H9 (cell line): ENCODE data around the gene AP4B1. TPM values are rescaled to one million over a fixed set of nuclear protein-coding genes. Genes with fewer than 3 reads are reported as not detected.

Experiments
- DNase-seq: peaks from one replicate; pipeline ENCODE4 v3.0.0-alpha.2; 2017
- H2AFZ ChIP-seq: one replicate; pipeline ENCODE4 v1.6.1; 2013; ENCODE audit warnings: mild to moderate bottlenecking, low read length, control low read depth, moderate library complexity
- H2AK5ac ChIP-seq: 2 replicates; pipeline ENCODE4 v1.6.1; 2013; ENCODE audit warnings: low read length, control low read depth, mixed read lengths; ENCODE audit not compliant: insufficient read length
- H2BK120ac ChIP-seq: one replicate; pipeline ENCODE4 v1.6.1; 2013; ENCODE audit warnings: low read depth, mild to moderate bottlenecking, low read length, control low read depth, inconsistent platforms; ENCODE audit not compliant: poor library complexity, severe bottlenecking
- H2BK12ac ChIP-seq: 2 replicates; pipeline ENCODE4 v1.6.1; 2013; ENCODE audit warnings: low read length, control low read depth, mixed read lengths, low read depth; ENCODE audit not compliant: insufficient read length
- H2BK15ac ChIP-seq: 2 replicates; pipeline ENCODE4 v1.6.1; 2013; ENCODE audit warnings: low read depth, low read length, control low read depth
- H2BK20ac ChIP-seq: one replicate; pipeline ENCODE4 v1.6.1; 2013; ENCODE audit warnings: low read depth, mild to moderate bottlenecking, low read length, control low read depth, inconsistent platforms; ENCODE audit not compliant: poor library complexity, severe bottlenecking
- H2BK5ac ChIP-seq: 2 replicates; pipeline ENCODE4 v1.6.1; 2013; ENCODE audit warnings: low read length, control low read depth, mixed read lengths; ENCODE audit not compliant: insufficient read length
- H3K14ac ChIP-seq: 2 replicates; pipeline ENCODE4 v1.6.1; 2013; ENCODE audit warnings: low read length, control low read depth; ENCODE audit not compliant: insufficient read depth
- H3K18ac ChIP-seq: 2 replicates; pipeline ENCODE4 v1.6.1; 2013; ENCODE audit warnings: low read depth, mild to moderate bottlenecking, mixed read lengths, low read length, control low read depth; ENCODE audit not compliant: insufficient read length
- H3K23ac ChIP-seq: 2 replicates; pipeline ENCODE4 v1.6.1; 2013; ENCODE audit warnings: low read length, control low read depth, mixed read lengths, low read depth; ENCODE audit not compliant: insufficient read length
- H3K23me2 ChIP-seq: 2 replicates; pipeline ENCODE4 v1.6.1; 2013; ENCODE audit warnings: low read depth, mild to moderate bottlenecking, mixed read lengths, low read length, control low read depth; ENCODE audit not compliant: insufficient read length, poor library complexity, severe bottlenecking
- H3K27ac ChIP-seq: 2 replicates; pipeline ENCODE4 v1.5.1; 2013; ENCODE audit warnings: low read length, control low read depth, mixed read lengths, low read depth; ENCODE audit not compliant: insufficient read length
- H3K27me3 ChIP-seq: 2 replicates; pipeline ENCODE4 v1.6.1; 2013; ENCODE audit warnings: low read length, control low read depth, inconsistent platforms; ENCODE audit not compliant: insufficient read depth
- H3K4ac ChIP-seq: 2 replicates; pipeline ENCODE4 v1.6.1; 2013; ENCODE audit warnings: low read depth, mild to moderate bottlenecking, control low read depth, inconsistent platforms, low read length, moderate library complexity
- H3K4me1 ChIP-seq: 2 replicates; pipeline ENCODE4 v1.6.1; 2013; ENCODE audit warnings: low read length, control low read depth, inconsistent platforms; ENCODE audit not compliant: insufficient read depth
- H3K4me2 ChIP-seq: 2 replicates; pipeline ENCODE4 v1.6.1; 2013; ENCODE audit warnings: low read length, control low read depth, mixed read lengths; ENCODE audit not compliant: insufficient read length, insufficient read depth
- H3K56ac ChIP-seq: 2 replicates; pipeline ENCODE4 v1.6.1; 2013; ENCODE audit warnings: low read depth, mild to moderate bottlenecking, mixed read lengths, low read length, control low read depth; ENCODE audit not compliant: insufficient read length
- H3K79me1 ChIP-seq: 2 replicates; pipeline ENCODE4 v1.6.1; 2013; ENCODE audit warnings: low read depth, mild to moderate bottlenecking, moderate library complexity, low read length, control low read depth, inconsistent platforms; ENCODE audit not compliant: insufficient read depth, poor library complexity, severe bottlenecking
- H3K79me2 ChIP-seq: 2 replicates; pipeline ENCODE4 v1.6.1; 2013; ENCODE audit warnings: low read length, control low read depth, inconsistent platforms; ENCODE audit not compliant: insufficient read depth
- H3K9ac ChIP-seq: 2 replicates; pipeline ENCODE4 v1.6.1; 2013; ENCODE audit warnings: low read length, control low read depth, mixed read lengths; ENCODE audit not compliant: insufficient read length; ENCODE audit errors: extremely low read depth
- H3K9me3 ChIP-seq: one replicate; pipeline ENCODE4 v1.6.1; 2013; ENCODE audit warnings: low read depth, low read length, inconsistent platforms; ENCODE audit not compliant: control insufficient read depth
- H3T11ph ChIP-seq: one replicate; pipeline ENCODE4 v1.6.1; 2013; ENCODE audit warnings: mild to moderate bottlenecking, low read length, control low read depth, inconsistent platforms
- H4K20me1 ChIP-seq: one replicate; pipeline ENCODE4 v1.6.1; 2013; ENCODE audit not compliant: control insufficient read depth, insufficient read length, insufficient read depth
- H4K5ac ChIP-seq: 2 replicates; pipeline ENCODE4 v1.6.1; 2013; ENCODE audit warnings: low read depth, mild to moderate bottlenecking, mixed read lengths, low read length, control low read depth; ENCODE audit not compliant: insufficient read length
- H4K8ac ChIP-seq: replicated peaks from 2 replicates; pipeline ENCODE4 v1.6.1; 2013; ENCODE audit warnings: low read length, control low read depth, mixed read lengths, low read depth; ENCODE audit not compliant: insufficient read length
- H4K91ac ChIP-seq: 2 replicates; pipeline ENCODE4 v1.6.1; 2013; ENCODE audit warnings: low read depth, mild to moderate bottlenecking, moderate library complexity, mixed read lengths, low read length, control low read depth; ENCODE audit not compliant: insufficient read length
- H3K27ac Mint-ChIP-seq, 3 experiments: 2 replicates in 2 of 3; 3 replicates in 1 of 3; pipeline ENCODE4 v1.8.0; 2020 to 2021; ENCODE audit warnings: mixed read lengths in 3 of 3, mild to moderate bottlenecking in 1 of 3, moderate library complexity in 1 of 3
- H3K27me3 Mint-ChIP-seq: 2 replicates; pipeline ENCODE4 v1.8.0; 2021; ENCODE audit warnings: low read depth, mild to moderate bottlenecking, moderate library complexity, mixed read lengths
- H3K36me3 Mint-ChIP-seq, 3 experiments: 2 replicates in 2 of 3; 3 replicates in 1 of 3; pipeline ENCODE4 v1.8.0; 2020 to 2021; ENCODE audit warnings: low read depth in 3 of 3, mixed read lengths in 3 of 3; ENCODE audit not compliant: insufficient read depth in 1 of 3
- H3K4me1 Mint-ChIP-seq, 2 experiments: 2 replicates each; pipeline ENCODE4 v1.8.0; 2020; ENCODE audit warnings: mixed read lengths in 2 of 2
- H3K4me3 Mint-ChIP-seq, 2 experiments: 2 replicates in 1 of 2; 3 replicates in 1 of 2; pipeline ENCODE4 v1.8.0; 2020 to 2021; ENCODE audit warnings: mild to moderate bottlenecking in 2 of 2, mixed read lengths in 2 of 2, moderate library complexity in 1 of 2
- H3K9me3 Mint-ChIP-seq, 2 experiments: 2 replicates in 1 of 2; 3 replicates in 1 of 2; pipeline ENCODE4 v1.8.0; 2020; ENCODE audit warnings: mild to moderate bottlenecking in 2 of 2, mixed read lengths in 2 of 2, moderate library complexity in 1 of 2
- CTCF ChIP-seq: fragments of 200-600 bp; sonication (generic); conservative IDR thresholded peaks from 3 replicates; pipeline ENCODE4 v1.8.0; 2021; ENCODE audit warnings: antibody characterized with exemption, mild to moderate bottlenecking
- WGBS: extraction: QIAGEN DNeasy Blood & Tissue Kit; methylation state at CpG from one replicate; pipeline ENCODE4 v1.1.7; 2013; ENCODE audit warnings: missing lambda C conversion rate, low lambda C conversion rate, mixed read lengths; ENCODE audit not compliant: insufficient read length; ENCODE audit errors: extremely low coverage; 5-methylcytosine and 5-hydroxymethylcytosine counted together
- total RNA-seq: library from RNA; stranded (reverse); gene quantifications from 2 replicates; pipeline ENCODE4 v1.2.1, GENCODE V29; 2021

Gene AP4B1
- total RNA-seq, 1 experiment from 2014 or later = 19.3 TPM

GRCh38 chr1:113858418-113858817 lies 46.2 kb downstream of the AP4B1 start:
- Histone ChIP-seq H3K14ac (no peak overlapping the region), H4K20me1 (no peaks in the 10 kb centered on the region), H2BK20ac (no peak overlapping the region), H4K5ac (no peak overlapping the region), H2BK12ac (no peak overlapping the region), H2BK15ac (no peak overlapping the region), H3K4me2 (no peak overlapping the region), H3T11ph (no peak overlapping the region), H4K8ac (no peak overlapping the region), H3K23ac (no peak overlapping the region), H3K4me1 (no peaks in the 10 kb centered on the region), H2AK5ac (no peak overlapping the region), H3K4ac (no peak overlapping the region), H3K23me2 (no peaks in the 10 kb centered on the region), H3K27me3 (no peaks in the 10 kb centered on the region), H3K27ac (no peak overlapping the region), H4K91ac (no peak overlapping the region), H3K9ac (no peak overlapping the region), H2BK120ac (no peak overlapping the region), H2BK5ac (no peak overlapping the region), H3K56ac (no peak overlapping the region), H3K79me2 (no peaks in the 10 kb centered on the region), H3K9me3 (no peaks in the 10 kb centered on the region), H3K18ac (no peak overlapping the region), H3K79me1 (no peaks in the 10 kb centered on the region), H2AFZ (no peak overlapping the region)
- WGBS = no CpG with 5 or more reads among the region's 3 CpGs
- TF ChIP-seq CTCF = no peak
- H3K27ac Mint-ChIP-seq = no peak overlapping the region
- H3K27me3 Mint-ChIP-seq = no peaks in the 10 kb centered on the region
- no peak for DNase-seq
- H3K4me1 Mint-ChIP-seq = no peaks in the 10 kb centered on the region; a peak in 1 of 4 replicates
- no peak overlapping the region for H3K4me3 Mint-ChIP-seq
- no peaks in the 10 kb centered on the region for H3K36me3 Mint-ChIP-seq
- H3K9me3 Mint-ChIP-seq = no peaks in the 10 kb centered on the region
